ENCODE results near the gene POLR2I. TPM values are rescaled to one million over a fixed set of nuclear protein-coding genes. Genes with fewer than 3 reads are reported as not detected.

The POLR2I gene
- 100 to 1,000 TPM in 1 of 2 donors, 10 to 100 TPM in 1; 76.9 to 121 TPM for total RNA-seq

DNA sequence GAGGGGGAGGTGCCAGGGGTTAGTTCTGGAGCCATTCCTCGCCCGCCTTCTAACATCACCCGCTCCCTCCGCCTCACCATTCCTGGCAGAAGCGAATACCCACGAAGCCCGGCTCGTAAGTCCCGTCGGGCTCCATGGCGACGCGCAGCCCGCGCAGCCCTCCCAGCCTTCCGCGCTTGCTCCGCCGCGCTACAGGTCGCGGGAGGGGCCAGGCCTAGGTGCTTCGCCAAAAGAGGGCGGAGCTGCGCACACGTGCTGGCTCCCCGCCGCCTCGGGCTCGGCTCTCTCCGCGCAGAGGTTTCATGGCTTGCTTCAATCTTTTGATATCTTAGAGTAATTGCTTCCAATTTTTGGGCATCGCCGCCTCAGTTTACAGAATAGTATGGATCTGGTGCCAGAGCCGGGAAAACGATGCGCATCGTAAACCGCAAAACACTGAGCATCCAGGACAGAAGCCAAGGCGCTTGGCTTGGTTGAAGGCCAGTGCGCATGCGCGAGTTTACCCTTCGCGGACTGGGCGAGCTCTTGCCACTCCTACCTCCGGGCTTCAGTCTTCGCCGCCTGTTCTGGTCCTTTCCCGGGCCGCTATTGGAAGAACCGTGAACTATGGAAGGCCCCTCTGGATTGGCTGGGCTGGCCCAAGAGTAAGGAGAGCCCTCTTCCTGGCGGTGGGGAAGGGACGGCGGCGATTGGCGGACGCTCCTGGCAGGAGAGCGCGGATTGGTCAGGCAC lies at the start of gene POLR2I:
TSS of gene POLR2I (minus strand) at position 155 of the 732 bp plus-strand sequence. CDS start at position 136, 19 bp downstream.
- Histone ChIP-seq H3K36me3 (peaks cover 43% of the 10 kb centered on the region), H3K27ac (peak within 1 kb of the TSS; percentile 89 to 94), H3K4me3 (peak within 1 kb of the TSS; percentile 66 to 90), H3K9me3 (no peaks in the 10 kb centered on the region), H3K4me1 (peaks cover 0 to 23% of the 10 kb centered on the region in 2 donors), H3K27me3 (no peaks in the 10 kb centered on the region)
- peak; percentile 100 for DNase-seq (ENCODE audit: low spot score)
- no peak for TF ChIP-seq CTCF (IDR thresholded peaks at IDR 0.05)

GRCh38 chr19:36163813-36164212 lies 49.1 kb upstream of the POLR2I start:
- no peak for DNase-seq (ENCODE audit: low spot score)
- Histone ChIP-seq H3K27me3 (no peaks in the 10 kb centered on the region), H3K36me3 (peaks cover 5% of the 10 kb centered on the region), H3K4me1 (peaks cover 0 to 3% of the 10 kb centered on the region in 2 donors), H3K4me3 (no peak overlapping the region), H3K9me3 (no peaks in the 10 kb centered on the region), H3K27ac (no peak overlapping the region)
- TF ChIP-seq CTCF (IDR thresholded peaks at IDR 0.05) = no peak

- Histone ChIP-seq H3K4me3 (no peak overlapping the region), H3K27me3 (no peaks in the 10 kb centered on the region), H3K27ac (peak overlapping the region; percentile 26 to 45), H3K36me3 (no peaks in the 10 kb centered on the region), H3K9me3 (no peaks in the 10 kb centered on the region), H3K4me1 (no peaks in the 10 kb centered on the region)
- TF ChIP-seq CTCF (IDR thresholded peaks at IDR 0.05) = no peak
- DNase-seq (ENCODE audit: low spot score) = no peak
Measured at GRCh38 chr19:36160821-36161596, 46.3 kb upstream of the POLR2I start.

DNA sequence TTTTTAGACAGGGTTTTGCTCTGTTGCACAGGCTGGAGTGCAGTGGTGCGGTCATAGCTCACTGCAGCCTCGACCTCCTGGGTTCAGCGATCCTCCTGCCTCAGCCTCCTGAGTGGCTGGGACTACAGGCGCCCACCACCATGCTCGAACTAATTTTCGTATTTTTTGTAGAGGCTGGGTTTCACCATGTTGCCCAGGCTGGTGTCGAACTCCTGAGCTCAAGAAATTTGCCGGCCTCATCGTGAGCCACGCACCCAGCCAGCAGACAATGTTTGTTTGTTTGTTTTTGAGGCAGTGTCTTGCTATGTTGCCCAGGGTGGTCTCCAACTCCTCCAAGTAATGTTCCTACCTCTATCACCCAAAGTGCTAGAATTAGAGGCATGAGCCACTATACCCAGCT lies 38.5 kb upstream of the POLR2I start:
- DNase-seq (ENCODE audit: low spot score) = no peak
- Histone ChIP-seq H3K27me3 (no peaks in the 10 kb centered on the region), H3K9me3 (no peaks in the 10 kb centered on the region), H3K27ac (peak overlapping the region; percentile 98 to 100), H3K4me1 (peaks cover 0 to 22% of the 10 kb centered on the region in 2 donors), H3K36me3 (peaks cover 25% of the 10 kb centered on the region), H3K4me3 (peak overlapping the region in 1 of 2 donors; percentile 69)
- no peak for TF ChIP-seq CTCF (IDR thresholded peaks at IDR 0.05)

DNA sequence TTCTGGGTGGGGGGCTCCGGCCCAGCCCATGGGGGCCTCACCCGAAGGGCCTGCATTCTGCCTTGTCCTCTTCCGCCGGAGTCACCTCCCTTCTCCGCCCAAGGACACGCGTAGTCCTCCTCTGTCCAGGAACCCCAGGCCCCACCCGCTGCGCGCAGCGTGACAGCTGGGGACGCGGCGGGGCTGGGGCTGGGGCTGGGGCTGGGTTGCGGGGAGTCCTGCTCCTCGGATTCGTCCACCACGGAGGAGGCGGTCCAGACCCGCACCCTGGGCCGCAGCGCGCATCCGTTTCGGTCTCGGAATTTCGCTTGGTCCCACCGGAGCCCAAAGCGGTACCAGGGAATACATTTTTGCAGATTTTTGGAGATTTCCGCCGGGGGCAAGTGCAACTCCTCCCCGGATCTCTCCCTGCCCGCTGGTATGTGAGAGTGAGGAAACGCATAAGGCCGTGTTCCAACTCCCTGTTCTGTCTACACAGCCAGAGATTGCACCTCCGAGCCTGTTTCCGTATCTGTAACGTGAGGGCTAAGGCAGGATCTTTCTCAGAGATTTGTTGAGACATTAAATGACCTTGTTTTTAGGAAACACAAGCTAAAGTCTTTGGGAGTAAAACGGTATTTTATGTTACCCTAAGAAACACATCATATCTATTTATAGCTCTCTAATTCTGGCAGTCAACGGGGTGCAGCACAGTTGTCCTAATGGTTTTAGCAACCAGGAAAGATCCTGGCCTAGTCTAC lies 37.8 kb upstream of the POLR2I start, which contains the start of gene COX7A1:
TSS of gene COX7A1 (minus strand) at position 96 of the 740 bp plus-strand sequence. CDS start at position 56, 40 bp downstream.
- peak; percentile 80 for DNase-seq (ENCODE audit: low spot score)
- Histone ChIP-seq H3K27ac (peak within 1 kb of the TSS; percentile 98 to 100), H3K9me3 (no peaks in the 10 kb centered on the region), H3K4me1 (peaks cover 0 to 22% of the 10 kb centered on the region in 2 donors), H3K36me3 (peaks cover 31% of the 10 kb centered on the region), H3K4me3 (peak within 1 kb of the TSS; percentile 69 to 87), H3K27me3 (no peaks in the 10 kb centered on the region)
- TF ChIP-seq CTCF (IDR thresholded peaks at IDR 0.05) = no peak

Measured in right atrium auricular region (tissue), 2 donors.